NCI-H1092 (cell line): ENCODE results near the gene CELF2.

Source experiments
- DNase-seq: peaks from one replicate; lab custom pipeline; 2025; lab: John Stamatoyannopoulos, UW

The CELF2 gene

GRCh38 chr10:11131112-11131639 lies 113.5 kb downstream of the CELF2 start:
- DNase-seq, result no peak

- DNase-seq, result no peak
Measured at GRCh38 chr10:11134411-11134810, 116.7 kb downstream of the CELF2 start.

GRCh38 chr10:11135709-11136108 lies 118.0 kb downstream of the CELF2 start:
- no peak for DNase-seq

DNA sequence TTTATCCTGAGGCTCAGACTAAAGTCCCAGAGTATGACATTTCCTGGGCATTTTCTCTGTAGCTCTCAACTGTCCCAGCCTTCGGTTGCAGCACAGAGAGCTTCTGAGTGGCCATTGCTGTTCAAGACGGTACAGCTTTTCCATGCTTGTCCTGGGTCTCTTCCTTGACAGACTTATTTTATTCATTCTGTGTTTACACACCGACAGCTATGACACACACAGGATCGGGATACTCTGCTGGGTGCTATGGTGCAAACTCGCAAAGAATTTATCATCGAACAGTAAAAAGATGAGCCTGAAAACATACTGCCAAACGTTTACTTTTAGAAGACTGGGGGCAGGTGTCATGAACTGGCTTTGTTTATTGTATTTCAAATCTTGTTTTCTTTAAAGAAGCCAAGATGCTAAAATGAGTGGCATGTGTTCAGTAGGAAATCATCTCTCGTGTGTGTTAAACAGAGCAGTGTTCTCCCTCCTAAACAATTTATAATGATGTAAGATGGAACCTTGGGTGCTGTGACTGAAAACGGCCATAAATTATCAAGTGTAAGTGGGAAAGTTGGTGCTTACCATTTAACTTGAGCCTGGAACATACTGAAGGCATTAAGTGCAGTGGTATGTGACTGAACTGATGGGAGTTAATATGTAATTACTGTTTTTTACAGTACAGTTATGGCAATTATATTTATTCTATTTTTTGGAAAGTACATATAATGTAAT lies 120.8 kb downstream of the CELF2 start:
- DNase-seq, result no peak

- no peak for DNase-seq
Measured at GRCh38 chr10:11140963-11141362, 123.3 kb downstream of the CELF2 start.

GRCh38 chr10:11141571-11142091 lies 124.0 kb downstream of the CELF2 start:
- DNase-seq, result no peak

DNA sequence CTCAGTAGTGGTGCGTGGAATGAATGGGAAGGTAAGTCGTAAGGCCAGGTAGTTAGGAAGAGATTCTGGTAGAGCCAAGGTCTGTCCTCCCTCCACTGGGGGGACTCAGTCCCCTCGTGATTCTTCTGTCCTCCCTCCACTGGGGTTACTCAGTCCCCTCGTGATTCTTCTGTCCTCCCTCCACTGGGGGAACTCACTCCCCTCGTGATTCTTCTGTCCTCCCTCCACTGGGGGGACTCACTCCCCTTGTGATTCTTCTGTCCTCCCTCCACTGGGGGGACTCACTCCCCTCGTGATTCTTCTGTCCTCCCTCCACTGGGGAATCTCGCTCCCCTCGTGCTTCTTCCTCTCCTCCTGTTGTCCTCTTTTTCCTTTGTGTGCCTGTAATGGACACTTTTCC lies 125.1 kb downstream of the CELF2 start:
- DNase-seq, result no peak

GRCh38 chr10:11143242-11143641 lies 125.6 kb downstream of the CELF2 start:
- DNase-seq, result no peak

- DNase-seq, result no peak
Measured at GRCh38 chr10:11144626-11145494, 127.2 kb downstream of the CELF2 start.

DNA sequence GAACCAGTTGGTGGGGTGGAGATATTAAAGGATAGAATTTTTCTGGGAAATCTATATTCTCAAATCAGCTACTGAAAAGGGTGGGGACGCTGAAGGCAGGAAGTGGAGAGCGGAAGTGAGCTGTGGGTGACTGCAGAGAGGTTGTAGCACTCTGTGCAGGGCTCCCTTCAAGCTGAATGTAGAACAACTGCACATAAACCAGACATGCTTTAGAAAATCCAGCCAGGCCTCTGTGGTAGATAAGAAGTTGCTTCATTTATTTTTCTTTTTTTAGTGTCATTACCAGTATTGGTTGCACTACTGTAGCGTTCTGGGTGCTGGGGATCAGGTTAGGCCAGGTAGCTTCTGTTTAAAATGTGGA lies 127.8 kb downstream of the CELF2 start:
- DNase-seq, result no peak

DNA sequence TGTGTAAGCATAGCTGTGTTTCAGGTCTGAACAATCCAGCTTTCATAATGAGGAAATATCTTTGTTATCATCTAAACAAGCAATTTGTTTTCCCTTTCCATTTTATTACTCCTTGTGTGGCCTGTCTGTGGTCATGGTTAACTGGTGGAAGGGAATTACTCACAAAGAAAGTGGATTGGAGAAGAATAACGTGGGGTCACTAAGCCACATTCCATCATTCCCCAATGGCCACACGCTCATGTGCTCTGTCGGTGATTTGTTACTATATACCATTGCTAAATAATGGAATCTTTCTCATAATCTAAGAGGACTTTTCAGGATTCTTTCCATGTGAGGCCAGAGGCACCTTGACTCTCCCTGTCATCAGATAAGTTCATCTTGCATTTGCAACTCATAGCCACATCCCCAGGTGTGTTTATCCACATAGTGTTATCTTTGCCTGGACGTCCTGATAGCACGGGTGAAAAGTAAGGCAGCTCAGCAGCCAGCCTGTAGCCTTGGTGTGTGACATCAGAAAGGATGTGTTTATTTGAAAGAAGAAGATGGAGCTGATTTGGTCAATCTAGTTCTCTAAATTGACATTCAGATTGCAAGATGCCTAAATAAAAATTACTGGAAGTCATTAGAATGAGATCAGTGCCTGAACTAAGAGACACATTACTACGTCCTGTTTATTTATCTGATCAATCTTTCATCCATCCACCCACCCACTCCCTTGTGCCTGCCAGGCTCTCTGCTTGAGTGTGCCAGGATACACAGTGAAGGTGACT lies 128.9 kb downstream of the CELF2 start:
- no peak for DNase-seq

- DNase-seq, result no peak
Measured at GRCh38 chr10:11147722-11148121, 130.1 kb downstream of the CELF2 start.

GRCh38 chr10:11148142-11149028 lies 130.7 kb downstream of the CELF2 start:
- no peak for DNase-seq

DNA sequence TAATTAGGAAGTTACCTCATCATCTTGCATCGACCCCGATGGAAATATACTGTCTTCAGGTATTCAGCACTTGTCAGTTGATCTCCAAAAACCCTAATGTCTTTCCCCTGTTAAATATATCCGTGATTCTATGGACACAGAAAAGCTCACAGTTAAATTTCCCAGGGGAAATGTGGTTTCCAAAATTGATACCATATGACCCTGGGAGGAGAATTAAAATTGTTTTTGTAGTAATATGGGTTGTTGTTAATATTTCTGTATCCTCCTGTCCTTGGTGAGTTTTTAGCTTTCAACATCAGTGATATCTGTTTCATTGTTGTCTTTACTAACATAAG lies 132.1 kb downstream of the CELF2 start:
- no peak for DNase-seq

DNA sequence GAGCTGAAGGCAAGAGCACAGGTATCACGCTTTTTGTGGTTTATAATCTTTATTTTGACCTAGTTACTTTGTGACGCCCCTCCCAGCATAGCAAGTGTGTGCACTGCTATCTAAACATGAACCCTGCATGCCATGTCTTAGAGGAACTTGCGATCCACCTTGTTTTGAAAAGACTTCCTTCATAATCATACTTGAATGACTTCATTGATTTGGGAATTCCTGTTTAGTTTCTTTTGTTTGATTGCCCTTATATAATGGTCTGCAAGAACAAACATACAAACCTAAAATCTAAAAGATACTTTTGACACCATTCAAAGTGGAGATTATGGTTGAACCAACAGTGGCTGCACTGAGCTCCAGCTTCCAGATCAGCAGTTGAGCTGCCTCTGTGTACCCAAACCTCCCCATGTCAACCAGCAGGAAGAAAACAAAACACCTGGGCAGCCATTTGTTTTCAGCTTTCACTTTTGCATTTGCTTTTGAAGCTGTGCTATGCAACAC lies 132.6 kb downstream of the CELF2 start:
- DNase-seq, result no peak

- no peak for DNase-seq
Measured at GRCh38 chr10:11150879-11151415, 133.3 kb downstream of the CELF2 start.

DNA sequence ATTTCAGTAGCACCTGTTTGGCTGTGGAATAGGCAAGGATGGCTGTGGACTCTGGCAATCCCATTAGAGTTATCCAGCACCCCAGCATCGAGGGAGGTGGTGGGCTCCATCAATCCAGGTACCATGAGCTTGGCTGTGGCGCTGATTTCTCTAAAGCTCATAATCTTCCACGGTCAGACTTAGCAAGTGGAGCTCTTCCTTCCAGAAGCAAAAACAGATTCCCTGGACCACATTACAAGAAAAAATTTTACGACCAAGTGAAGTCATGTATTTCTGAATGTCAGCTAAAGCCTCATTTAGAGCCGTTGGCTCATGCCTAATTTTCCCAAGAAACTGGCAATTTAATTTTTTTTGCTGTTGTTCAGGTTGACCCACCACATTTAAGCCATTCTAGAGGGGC lies 135.1 kb downstream of the CELF2 start:
- no peak for DNase-seq

- no peak for DNase-seq
Measured at GRCh38 chr10:11153245-11153644, 135.6 kb downstream of the CELF2 start.

DNA sequence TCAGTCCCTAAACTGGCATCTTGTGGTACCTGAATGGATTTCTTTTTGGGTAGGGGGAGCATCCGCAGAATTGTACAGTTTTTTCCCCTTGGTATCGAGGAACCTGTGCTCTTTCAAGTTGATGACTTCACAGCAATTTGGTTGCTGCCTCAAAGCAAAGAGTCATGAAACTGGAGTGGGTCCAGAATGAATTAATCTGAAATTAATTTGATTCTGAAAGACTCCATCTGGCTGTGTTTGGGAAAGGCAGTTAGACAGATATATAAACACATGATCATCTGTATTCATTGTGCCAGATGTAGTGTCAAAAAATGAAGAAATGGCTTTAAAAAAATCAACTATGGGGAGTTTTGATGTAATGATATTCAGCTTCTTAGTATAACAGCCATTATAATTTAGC lies 136.1 kb downstream of the CELF2 start:
- no peak for DNase-seq

DNA sequence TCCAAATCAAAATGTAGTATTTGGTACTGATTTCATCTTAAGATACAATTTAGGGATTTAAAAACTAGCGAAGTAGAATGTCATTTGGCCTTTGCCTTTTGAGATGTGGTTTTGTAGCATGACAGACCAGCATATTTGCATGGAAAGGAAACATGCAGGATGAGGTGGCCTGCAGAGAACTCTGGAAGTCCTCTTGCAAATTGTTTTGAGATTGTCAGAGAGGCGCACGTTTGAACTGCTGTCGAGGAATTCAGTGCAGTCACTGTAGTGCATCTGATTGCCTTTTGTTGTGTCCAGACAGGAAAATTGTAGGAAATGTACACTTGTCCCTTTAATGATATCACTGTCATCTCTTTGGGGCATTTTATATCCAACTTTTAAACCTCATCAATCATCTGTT lies 136.7 kb downstream of the CELF2 start:
- no peak for DNase-seq
